HEK293 (cell line): Measurements from ENCODE around the gene ANTXR1.

Experiments
- CTCF ChIA-PET: fragments of 350-600 bp; formaldehyde crosslinking; extraction: SDS; loops from one replicate; lab custom pipeline; 2021; ENCODE audit warnings: antibody characterized with exemption; lab: Yijun Ruan, JAX
- POLR2A ChIA-PET: fragments of 300-600 bp; formaldehyde crosslinking; extraction: SDS; loops from one replicate; lab custom pipeline; 2020; ENCODE audit warnings: antibody characterized with exemption, inconsistent platforms; lab: Yijun Ruan, JAX
- H3K27ac ChIP-seq: fragments of 200-500 bp; sonication (Bioruptor generic); 2 replicates; pipeline ENCODE4 v1.5.1; 2014; ENCODE audit warnings: low read depth, low read length, control low read depth, inconsistent platforms; ENCODE audit errors: extremely low read depth
- H3K36me3 ChIP-seq, 2 experiments: fragments of 200-500 bp in 1 of 2; sonication (Bioruptor generic) in 1 of 2; 1 replicate in 1 of 2; 2 replicates in 1 of 2; pipeline ENCODE4 v1.5.1; 2014 to 2017; ENCODE audit warnings: inconsistent platforms in 2 of 2, low read length in 2 of 2; ENCODE audit not compliant: control insufficient read depth in 2 of 2, insufficient read depth in 1 of 2
- H3K4me1 ChIP-seq: fragments of 200-500 bp; sonication (Bioruptor generic); 2 replicates; pipeline ENCODE4 v1.5.1; 2014; ENCODE audit warnings: mild to moderate bottlenecking, low read length, inconsistent platforms; ENCODE audit not compliant: control insufficient read depth, insufficient read depth
- H3K4me3 ChIP-seq: 2 replicates; pipeline ENCODE4 v1.5.1; 2011; ENCODE audit warnings: low read depth, mild to moderate bottlenecking, control low read depth, low read length, moderate library complexity
- H3K9me3 ChIP-seq: fragments of 200-500 bp; sonication (Bioruptor generic); 2 replicates; pipeline ENCODE4 v1.5.1; 2014; ENCODE audit warnings: low read depth, low read length, inconsistent platforms; ENCODE audit not compliant: control insufficient read depth, insufficient read depth
- KLF1 ChIP-seq: fragments of 450-650 bp; formaldehyde crosslinking; IDR thresholded peaks from 2 replicates; pipeline ENCODE4 v1.5.1; 2016; ENCODE audit warnings: missing biosample characterization, missing genetic modification characterization
- KLF17 ChIP-seq: fragments of 450-650 bp; formaldehyde crosslinking; IDR thresholded peaks from 2 replicates; pipeline ENCODE4 v1.5.1; 2016; ENCODE audit warnings: missing biosample characterization, missing genetic modification characterization
- REPIN1 ChIP-seq: fragments of 450-650 bp; formaldehyde crosslinking; IDR thresholded peaks from 2 replicates; pipeline ENCODE4 v1.5.1; 2017; ENCODE audit warnings: missing biosample characterization, missing genetic modification characterization, low read depth
- TCF7L2 ChIP-seq: IDR thresholded peaks from 2 replicates; pipeline ENCODE4 v1.6.1; 2011; ENCODE audit warnings: low read depth, mild to moderate bottlenecking, inconsistent platforms, low read length, moderate library complexity, borderline replicate concordance
- ZBTB10 ChIP-seq: fragments of 450-650 bp; formaldehyde crosslinking; IDR thresholded peaks from 2 replicates; pipeline ENCODE4 v1.5.1; 2016; ENCODE audit warnings: missing biosample characterization, missing genetic modification characterization
- ZBTB26 ChIP-seq: fragments of 450-650 bp; formaldehyde crosslinking; optimal IDR thresholded peaks from 2 replicates; pipeline ENCODE3; 2016; ENCODE audit warnings: missing biosample characterization, mild to moderate bottlenecking, missing genetic modification characterization
- ZBTB44 ChIP-seq: fragments of 450-650 bp; IDR thresholded peaks from 2 replicates; pipeline ENCODE4 v1.5.1; 2018; ENCODE audit warnings: missing biosample characterization, mild to moderate bottlenecking, missing genetic modification characterization
- ZBTB8A ChIP-seq: fragments of 450-650 bp; formaldehyde crosslinking; IDR thresholded peaks from 2 replicates; pipeline ENCODE4 v1.5.1; 2016; ENCODE audit warnings: missing biosample characterization, missing genetic modification characterization
- ZEB2 ChIP-seq: fragments of 450-650 bp; formaldehyde crosslinking; IDR thresholded peaks from 2 replicates; pipeline ENCODE4 v1.5.1; 2016; ENCODE audit warnings: missing biosample characterization, missing genetic modification characterization
- ZIC2 ChIP-seq: fragments of 450-650 bp; formaldehyde crosslinking; IDR thresholded peaks from 2 replicates; pipeline ENCODE4 v1.5.1; 2016; ENCODE audit warnings: missing biosample characterization, missing genetic modification characterization
- ZNF10 ChIP-seq: fragments of 450-650 bp; formaldehyde crosslinking; IDR thresholded peaks from 2 replicates; pipeline ENCODE4 v1.5.1; 2017; ENCODE audit warnings: missing biosample characterization, missing genetic modification characterization
- ZNF132 ChIP-seq: fragments of 450-650 bp; formaldehyde crosslinking; IDR thresholded peaks from 2 replicates; pipeline ENCODE4 v1.5.1; 2017; ENCODE audit warnings: missing biosample characterization, missing genetic modification characterization, borderline replicate concordance
- ZNF146 ChIP-seq: fragments of 450-650 bp; formaldehyde crosslinking; IDR thresholded peaks from 2 replicates; pipeline ENCODE4 v1.5.1; 2016; ENCODE audit warnings: missing biosample characterization, missing genetic modification characterization
- ZNF449 ChIP-seq: fragments of 450-650 bp; formaldehyde crosslinking; IDR thresholded peaks from 2 replicates; pipeline ENCODE4 v1.5.1; 2017; ENCODE audit warnings: missing biosample characterization, mild to moderate bottlenecking, missing genetic modification characterization, moderate library complexity
- ZNF473 ChIP-seq: fragments of 450-650 bp; formaldehyde crosslinking; IDR thresholded peaks from 2 replicates; pipeline ENCODE4 v1.5.1; 2017; ENCODE audit warnings: missing biosample characterization, missing genetic modification characterization
- ZNF529 ChIP-seq: fragments of 450-650 bp; formaldehyde crosslinking; IDR thresholded peaks from 2 replicates; pipeline ENCODE4 v1.5.1; 2017; ENCODE audit warnings: missing genetic modification characterization, missing biosample characterization; ENCODE audit not compliant: insufficient replicate concordance
- ZNF548 ChIP-seq: fragments of 450-650 bp; formaldehyde crosslinking; IDR thresholded peaks from 2 replicates; pipeline ENCODE4 v1.5.1; 2016; ENCODE audit warnings: missing biosample characterization, missing genetic modification characterization
- ZNF555 ChIP-seq: fragments of 450-650 bp; formaldehyde crosslinking; conservative IDR thresholded peaks from 2 replicates; pipeline ENCODE4 v1.5.1; 2017; ENCODE audit warnings: missing biosample characterization, mild to moderate bottlenecking, missing genetic modification characterization, inconsistent platforms
- ZNF580 ChIP-seq: fragments of 450-650 bp; formaldehyde crosslinking; IDR thresholded peaks from 2 replicates; pipeline ENCODE4 v1.5.1; 2016; ENCODE audit warnings: missing biosample characterization, missing genetic modification characterization
- ZNF596 ChIP-seq: fragments of 450-650 bp; IDR thresholded peaks from 2 replicates; pipeline ENCODE4 v1.5.0; 2018; ENCODE audit warnings: missing biosample characterization, mild to moderate bottlenecking, missing genetic modification characterization, moderate library complexity
- ZNF639 ChIP-seq: fragments of 450-650 bp; formaldehyde crosslinking; IDR thresholded peaks from 2 replicates; pipeline ENCODE4 v1.5.1; 2016; ENCODE audit warnings: missing biosample characterization, missing genetic modification characterization
- ZNF654 ChIP-seq: fragments of 450-650 bp; formaldehyde crosslinking; IDR thresholded peaks from 2 replicates; pipeline ENCODE4 v1.5.1; 2016; ENCODE audit warnings: low read depth, missing biosample characterization, missing genetic modification characterization
- ZNF76 ChIP-seq: fragments of 450-650 bp; formaldehyde crosslinking; IDR thresholded peaks from 2 replicates; pipeline ENCODE4; 2016; ENCODE audit warnings: low read depth, missing biosample characterization, missing genetic modification characterization, borderline replicate concordance
- ZNF843 ChIP-seq: fragments of 450-650 bp; formaldehyde crosslinking; IDR thresholded peaks from 2 replicates; pipeline ENCODE4 v1.5.1; 2016; ENCODE audit warnings: missing biosample characterization, missing genetic modification characterization

Gene ANTXR1

GRCh38 chr2:69073928-69074570 lies 61.1 kb downstream of the ANTXR1 start:
- Histone ChIP-seq H3K36me3 (peaks cover 9 to 39% of the 10 kb centered on the region in 2 experiments), H3K27ac (no peak overlapping the region), H3K9me3 (no peaks in the 10 kb centered on the region), H3K4me3 (no peak overlapping the region), H3K4me1 (no peaks in the 10 kb centered on the region)
- ChIA-PET CTCF (interaction anchor here (0.7 kb wide), 2 partner anchors 17 to 1959 kb away, joined by 3 read pairs; no protein-coding TSS in a partner anchor), POLR2A (no interaction called here)
- TF ChIP-seq KLF1 (tag by site-specific recombination) = no peak
- TF ChIP-seq ZNF580 (tag by site-specific recombination) = no peak
- no peak for TF ChIP-seq ZBTB10 (tag by site-specific recombination)
- no peak for TF ChIP-seq ZNF639 (tag by site-specific recombination)
- no peak for TF ChIP-seq ZNF843 (tag by site-specific recombination)
- TF ChIP-seq KLF17 (tag by site-specific recombination) = no peak
- no peak for TF ChIP-seq ZBTB26
- TF ChIP-seq ZNF548 = no peak

GRCh38 chr2:69074918-69075317 lies 61.9 kb downstream of the ANTXR1 start:
- ChIA-PET CTCF (interaction anchor here (0.5 kb wide), 1 partner anchor 1341 kb away, joined by 3 read pairs; no protein-coding TSS in a partner anchor), POLR2A (no interaction called here)
- TF ChIP-seq ZNF555 (tag by site-specific recombination) (no peak), TCF7L2 (no peak), ZNF132 (tag by site-specific recombination) (no peak), ZEB2 (no peak), ZNF529 (tag by site-specific recombination) (no peak), ZNF843 (tag by site-specific recombination) (no peak), REPIN1 (no peak), ZNF473 (tag by site-specific recombination) (no peak), ZBTB44 (tag by site-specific recombination) (no peak), ZNF10 (tag by site-specific recombination) (no peak), ZNF596 (tag by site-specific recombination) (no peak), ZNF654 (no peak), ZNF76 (tag by site-specific recombination) (no peak), ZIC2 (tag by site-specific recombination) (no peak), ZNF146 (tag by site-specific recombination) (no peak), ZBTB8A (tag by site-specific recombination) (no peak), ZNF449 (tag by site-specific recombination) (no peak)
- Histone ChIP-seq H3K9me3 (no peaks in the 10 kb centered on the region), H3K4me1 (no peaks in the 10 kb centered on the region), H3K4me3 (no peak overlapping the region), H3K27ac (no peak overlapping the region), H3K36me3 (peaks cover 9 to 42% of the 10 kb centered on the region in 2 experiments)
